WERI-Rb-1 (cell line): ENCODE data around the gene NEK1.

Experiments
- DNase-seq: peaks from one replicate; pipeline ENCODE4 v3.0.0-alpha.2; 2020
- H3K27ac ChIP-seq: fragments of 250-450 bp; sonication (Bioruptor Pico); 2 replicates; pipeline ENCODE4 v1.5.1; 2020; ENCODE audit warnings: mild to moderate bottlenecking, moderate library complexity
- H3K27me3 ChIP-seq: fragments of 250-450 bp; sonication (Bioruptor Pico); 2 replicates; pipeline ENCODE4 v1.5.1; 2021; ENCODE audit warnings: mild to moderate bottlenecking, low read depth, moderate library complexity; ENCODE audit not compliant: insufficient read depth, severe bottlenecking
- H3K36me3 ChIP-seq: fragments of 250-450 bp; sonication (Bioruptor Pico); 2 replicates; pipeline ENCODE4 v1.5.1; 2020; ENCODE audit warnings: mild to moderate bottlenecking, moderate library complexity
- H3K4me3 ChIP-seq: 2 replicates; pipeline ENCODE4 v1.5.1; 2011; ENCODE audit warnings: low read depth, mild to moderate bottlenecking, control low read depth, low read length
- H3K9me3 ChIP-seq: fragments of 250-450 bp; sonication (Bioruptor Pico); 2 replicates; pipeline ENCODE4 v1.5.1; 2021; ENCODE audit warnings: mild to moderate bottlenecking, moderate library complexity; ENCODE audit not compliant: severe bottlenecking
- CTCF ChIP-seq: IDR thresholded peaks from 2 replicates; pipeline ENCODE4 v1.5.1; 2011; ENCODE audit warnings: low read depth, mild to moderate bottlenecking, control low read depth, inconsistent platforms, low read length

The NEK1 gene

GRCh38 chr4:169616846-169617245, 4.5 kb upstream of the NEK1 start:
- Histone ChIP-seq H3K27ac (no peak overlapping the region), H3K27me3 (no peaks in the 10 kb centered on the region), H3K9me3 (no peaks in the 10 kb centered on the region), H3K36me3 (peaks cover 3% of the 10 kb centered on the region; the same call in 1 of the 2 replicates), H3K4me3 (no peak overlapping the region)
- no peak for DNase-seq
- TF ChIP-seq CTCF = no peak

GRCh38 chr4:169615467-169616106, 3.2 kb upstream of the NEK1 start:
- TF ChIP-seq CTCF = no peak
- no peak overlapping the region for H3K27ac ChIP-seq
- no peaks in the 10 kb centered on the region for H3K27me3 ChIP-seq
- H3K36me3 ChIP-seq = peaks cover 3% of the 10 kb centered on the region; the same call in 1 of the 2 replicates
- no peak for DNase-seq
- H3K4me3 ChIP-seq = no peak overlapping the region
- no peaks in the 10 kb centered on the region for H3K9me3 ChIP-seq

- H3K36me3 ChIP-seq = peaks cover 6% of the 10 kb centered on the region
- peak overlapping the region; percentile 82 for H3K4me3 ChIP-seq
- H3K27ac ChIP-seq = peak overlapping the region; percentile 68
- TF ChIP-seq CTCF = peak; percentile 70
- no peaks in the 10 kb centered on the region for H3K9me3 ChIP-seq
- no peaks in the 10 kb centered on the region for H3K27me3 ChIP-seq
- DNase-seq = peak; percentile 86
These were observed 782 bp upstream of the NEK1 start for GRCh38 chr4:169612871-169613859.

GRCh38 chr4:169611157-169611556, 1.2 kb downstream of the NEK1 start:
- peak overlapping the region; percentile 82; the same call in 1 of the 2 replicates for H3K4me3 ChIP-seq
- no peaks in the 10 kb centered on the region for H3K9me3 ChIP-seq
- TF ChIP-seq CTCF = no peak
- no peak for DNase-seq
- H3K36me3 ChIP-seq = peaks cover 6% of the 10 kb centered on the region
- no peak overlapping the region for H3K27ac ChIP-seq
- no peaks in the 10 kb centered on the region for H3K27me3 ChIP-seq

- TF ChIP-seq CTCF = no peak
- H3K27me3 ChIP-seq = no peaks in the 10 kb centered on the region
- no peak overlapping the region for H3K27ac ChIP-seq
- no peaks in the 10 kb centered on the region for H3K9me3 ChIP-seq
- no peak for DNase-seq
- H3K4me3 ChIP-seq = no peak overlapping the region
- peaks cover 3% of the 10 kb centered on the region for H3K36me3 ChIP-seq
These were observed 7.5 kb downstream of the NEK1 start for GRCh38 chr4:169604903-169605331.
